HG03175 (cell line): ENCODE data around the gene AGPAT3.

Source experiments
- ATAC-seq: cut with Tn5 transposase; IDR thresholded peaks from one replicate; pipeline ENCODE4 v1.9.1; 2021; ENCODE audit warnings: mild to moderate bottlenecking, moderate library complexity; ENCODE audit not compliant: unreplicated experiment

The AGPAT3 gene

GRCh38 chr21:43921571-43921978 is 56.6 kb downstream of the AGPAT3 start:
- ATAC-seq, result no peak

- ATAC-seq, result no peak
Observed at GRCh38 chr21:43921979-43922945, 57.2 kb downstream of the AGPAT3 start.

- no peak for ATAC-seq
Observed at GRCh38 chr21:43922949-43923348, 57.9 kb downstream of the AGPAT3 start.

GRCh38 chr21:43923391-43923790 is 58.4 kb downstream of the AGPAT3 start:
- no peak for ATAC-seq

- no peak for ATAC-seq
Observed at GRCh38 chr21:43924421-43925095, 59.5 kb downstream of the AGPAT3 start.

GRCh38 chr21:43925096-43925481 is 60.1 kb downstream of the AGPAT3 start:
- no peak for ATAC-seq

GRCh38 chr21:43925609-43926008 is 60.6 kb downstream of the AGPAT3 start:
- ATAC-seq, result no peak

GRCh38 chr21:43926196-43926595 is 61.2 kb downstream of the AGPAT3 start:
- ATAC-seq, result no peak

- ATAC-seq, result no peak
Observed at GRCh38 chr21:43927591-43928221, 62.7 kb downstream of the AGPAT3 start.

GRCh38 chr21:43928222-43929125 is 63.5 kb downstream of the AGPAT3 start:
- no peak for ATAC-seq

- ATAC-seq, result no peak
Observed at GRCh38 chr21:43929217-43929971, 64.4 kb downstream of the AGPAT3 start.

- ATAC-seq, result no peak
Observed at GRCh38 chr21:43930074-43930847, 65.2 kb downstream of the AGPAT3 start.

- ATAC-seq, result no peak
Observed at GRCh38 chr21:43930848-43931375, 65.9 kb downstream of the AGPAT3 start.

GRCh38 chr21:43931489-43931888 is 66.5 kb downstream of the AGPAT3 start:
- ATAC-seq, result no peak

GRCh38 chr21:43932005-43932404 is 67.0 kb downstream of the AGPAT3 start:
- ATAC-seq, result no peak

GRCh38 chr21:43933199-43933598 is 68.2 kb downstream of the AGPAT3 start:
- ATAC-seq, result no peak

- ATAC-seq, result no peak
Observed at GRCh38 chr21:43933680-43934079, 68.7 kb downstream of the AGPAT3 start.

GRCh38 chr21:43934116-43934515 is 69.1 kb downstream of the AGPAT3 start:
- ATAC-seq, result no peak
